HepG2 (cell line): ENCODE data around the gene DMKN. TPM values are rescaled to one million over a fixed set of nuclear protein-coding genes. Genes with fewer than 3 reads are reported as not detected.

Source experiments
- BATF2 ChIP-seq: sonication (generic); formaldehyde crosslinking; IDR thresholded peaks from 2 replicates; pipeline ENCODE4 v1.8.0; 2022; ENCODE audit warnings: mild to moderate bottlenecking, missing genetic modification reagents, moderate library complexity
- BCL6 ChIP-seq: IDR thresholded peaks from 2 replicates; pipeline ENCODE4 v1.6.1; 2016; ENCODE audit warnings: missing genetic modification reagents, missing compliant biosample characterization
- CHD4 ChIP-seq: fragments of 200-600 bp; sonication (generic); IDR thresholded peaks from 2 replicates; pipeline ENCODE4 v1.7.0; 2017; ENCODE audit warnings: mild to moderate bottlenecking, low read length, borderline replicate concordance
- FLYWCH1 ChIP-seq: sonication (generic); formaldehyde crosslinking; IDR thresholded peaks from 2 replicates; pipeline ENCODE4 v1.8.1; 2023; ENCODE audit warnings: mild to moderate bottlenecking, missing genetic modification reagents
- FOXO4 ChIP-seq: sonication (generic); formaldehyde crosslinking; conservative IDR thresholded peaks from 2 replicates; pipeline ENCODE4 v1.8.1; 2023; ENCODE audit warnings: missing genetic modification reagents
- KAT7 ChIP-seq: IDR thresholded peaks from 2 replicates; pipeline ENCODE4 v1.6.1; 2018; ENCODE audit warnings: borderline replicate concordance, missing compliant biosample characterization
- KDM3A ChIP-seq: IDR thresholded peaks from 2 replicates; pipeline ENCODE4 v1.6.1; 2018; ENCODE audit warnings: low read depth, missing compliant biosample characterization
- MEF2D ChIP-seq: sonication (generic); formaldehyde crosslinking; IDR thresholded peaks from 2 replicates; pipeline ENCODE4 v1.5.1; 2020; ENCODE audit warnings: mild to moderate bottlenecking, missing genetic modification reagents
- MLXIP ChIP-seq: sonication (generic); formaldehyde crosslinking; IDR thresholded peaks from 2 replicates; pipeline ENCODE4 v1.9.0; 2021; ENCODE audit warnings: missing genetic modification reagents, borderline replicate concordance
- MTF2 ChIP-seq: sonication (generic); formaldehyde crosslinking; IDR thresholded peaks from 2 replicates; pipeline ENCODE4 v1.5.0; 2020; ENCODE audit warnings: missing genetic modification reagents, borderline replicate concordance
- SMARCE1 ChIP-seq: fragments of 450-650 bp; IDR thresholded peaks from 2 replicates; pipeline ENCODE4 v1.6.1; 2017; ENCODE audit warnings: borderline replicate concordance
- SNAPC5 ChIP-seq: sonication (generic); formaldehyde crosslinking; IDR thresholded peaks from 2 replicates; pipeline ENCODE4 v1.8.1; 2023; ENCODE audit warnings: mild to moderate bottlenecking, missing genetic modification reagents, borderline replicate concordance
- SRSF1 ChIP-seq: fragments of 200-400 bp; formaldehyde crosslinking; optimal IDR thresholded peaks from 2 replicates; pipeline ENCODE3; 2017; ENCODE audit warnings: mild to moderate bottlenecking, low read depth, low read length, moderate library complexity
- ZBTB7B ChIP-seq: sonication (generic); formaldehyde crosslinking; IDR thresholded peaks from 2 replicates; pipeline ENCODE4 v1.4.0; 2020; ENCODE audit warnings: missing genetic modification reagents
- ZNF251 ChIP-seq: sonication (generic); formaldehyde crosslinking; IDR thresholded peaks from 2 replicates; pipeline ENCODE4 v1.9.0; 2021; ENCODE audit warnings: mild to moderate bottlenecking, missing genetic modification reagents
- ZNF337 ChIP-seq: sonication (generic); formaldehyde crosslinking; IDR thresholded peaks from 2 replicates; pipeline ENCODE4 v1.5.1; 2020; ENCODE audit warnings: missing genetic modification reagents, low read depth, mild to moderate bottlenecking, borderline replicate concordance
- ZNF430 ChIP-seq: sonication (generic); formaldehyde crosslinking; IDR thresholded peaks from 2 replicates; pipeline ENCODE4 v1.9.0; 2021; ENCODE audit warnings: mild to moderate bottlenecking, missing genetic modification reagents
- ZNF503 ChIP-seq: sonication (generic); formaldehyde crosslinking; IDR thresholded peaks from 2 replicates; pipeline ENCODE4 v1.4.0; 2020; ENCODE audit warnings: missing genetic modification reagents
- ZNF580 ChIP-seq: IDR thresholded peaks from 2 replicates; pipeline ENCODE4 v1.6.1; 2016; ENCODE audit warnings: low read depth, borderline replicate concordance
- ZNF674 ChIP-seq: sonication (generic); formaldehyde crosslinking; IDR thresholded peaks from 2 replicates; pipeline ENCODE4 v1.5.0; 2020; ENCODE audit warnings: low read depth, mild to moderate bottlenecking, missing genetic modification reagents
- ZNF75D ChIP-seq: sonication (generic); formaldehyde crosslinking; IDR thresholded peaks from 2 replicates; pipeline ENCODE4 v1.8.1; 2023; ENCODE audit warnings: missing genetic modification reagents, mild to moderate bottlenecking, borderline replicate concordance
- polyA plus RNA-seq, 8 experiments: library from polyadenylated mRNA; depleted of rRNA in 3 of 8; stranded (reverse) in 7 of 8; unstranded in 1 of 8; fragments of >200 nt; fragmentation: Illumina TruSeq in 4 of 8; extraction: Trizol in 4 of 8; gene quantifications; 2 replicates each; pipeline versions ENCODE4 v1.2.1 to v1.2.3, GENCODE V29; 2011 to 2016; ENCODE audit warnings: low read depth in 4 of 8, missing spikeins in 1 of 8, mixed read lengths in 1 of 8; ENCODE audit not compliant: insufficient read depth in 1 of 8
- total RNA-seq, 5 experiments: library from RNA; depleted of rRNA; stranded (reverse); fragments of >200 nt; fragmentation: Illumina TruSeq; extraction: Trizol; gene quantifications; 2 replicates each; pipeline ENCODE4 v1.2.3, GENCODE V29; 2016; ENCODE audit warnings: low read depth in 1 of 5

Gene DMKN
- total and polyA plus RNA-seq, 2 of the 13 experiments (the other 11 are each of a cell fraction or from before 2014, with no cell fraction given), result 50.8 to 57.1 TPM

GRCh38 chr19:35509861-35510625 is 3.4 kb downstream of the DMKN start (continued):
- TF ChIP-seq BATF2 (no peak), FLYWCH1 (CRISPR knock-in tag) (no peak), ZBTB7B (CRISPR knock-in tag) (peak; percentile 98), SMARCE1 (no peak), ZNF251 (no peak), ZNF674 (CRISPR knock-in tag) (no peak), KAT7 (CRISPR knock-in tag) (no peak), MTF2 (CRISPR knock-in tag) (no peak), ZNF503 (CRISPR knock-in tag) (no peak), ZNF430 (CRISPR knock-in tag) (no peak), ZNF337 (CRISPR knock-in tag) (no peak), ZNF580 (CRISPR knock-in tag) (no peak), FOXO4 (CRISPR knock-in tag) (no peak), KDM3A (peak; percentile 32; the same call in 1 of the 2 replicates), CHD4 (no peak), MEF2D (CRISPR knock-in tag) (no peak), SNAPC5 (no peak), ZNF75D (CRISPR knock-in tag) (no peak), SRSF1 (no peak), BCL6 (CRISPR knock-in tag) (0 out of 2 replicates have a peak, but pooled peaks have one; percentile 13), MLXIP (no peak)
